ENCODE data around the gene LRP3.

Gene LRP3

DNA sequence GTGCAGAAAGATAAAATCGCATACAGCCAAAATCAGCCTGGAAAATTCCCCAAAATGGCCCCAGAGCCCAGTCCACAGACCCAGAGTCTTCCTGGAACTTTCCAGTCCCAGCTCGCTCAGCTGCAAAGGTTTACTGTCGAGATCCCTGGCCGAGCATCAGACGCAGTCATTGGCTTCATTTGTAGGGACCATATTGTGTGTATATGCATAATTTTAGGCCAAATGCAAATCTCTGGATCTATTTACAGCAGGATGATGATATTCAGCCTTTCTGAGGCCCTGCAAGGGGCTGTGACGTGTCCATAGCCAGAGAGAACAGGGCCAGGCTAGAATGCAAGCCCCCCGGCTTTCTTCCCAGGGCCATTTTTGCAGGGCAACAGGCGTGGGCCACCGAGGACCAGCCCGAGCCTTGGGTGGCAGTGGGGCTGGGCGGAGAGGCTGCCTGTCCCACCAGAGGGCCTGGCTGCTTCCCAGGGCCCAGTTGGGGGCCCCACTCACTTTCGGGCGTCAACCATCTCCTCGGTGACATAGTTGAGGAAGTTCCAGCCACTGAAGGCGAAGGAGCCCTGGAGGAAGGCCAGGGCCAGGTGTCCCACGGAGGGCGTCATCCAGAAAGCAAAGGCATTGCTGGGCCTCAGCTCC is 17.8 kb downstream of the LRP3 start:
- Histone ChIP-seq H3K4me1 (ENCODE audit: control insufficient read depth, low read length) (no peaks in the 10 kb centered on the region), H3K27me3 (ENCODE audit: control insufficient read depth, low read length) (no peaks in the 10 kb centered on the region), H4K20me1 (ENCODE audit: control insufficient read depth, insufficient read depth, low read depth, low read length) (no peaks in the 10 kb centered on the region), H3K27ac (ENCODE audit: low read depth, low read length) (no peak overlapping the region), H3K9me3 (ENCODE audit: control insufficient read depth, insufficient read depth, low read length) (no peaks in the 10 kb centered on the region), H3K4me2 (ENCODE audit: low read length) (no peak overlapping the region), H3K9me2 (replicated peaks; ENCODE audit: control insufficient read depth, low read length) (no peaks in the 10 kb centered on the region), H3K4me3 (ENCODE audit: low read length) (no peak overlapping the region), H3K36me3 (ENCODE audit: control insufficient read depth, low read length) (no peaks in the 10 kb centered on the region), H3K79me2 (ENCODE audit: control insufficient read depth, low read length) (no peaks in the 10 kb centered on the region), H3F3A (ENCODE audit: control insufficient read depth, insufficient read depth) (no peaks in the 10 kb centered on the region)
- TF ChIP-seq, protein P1, sequence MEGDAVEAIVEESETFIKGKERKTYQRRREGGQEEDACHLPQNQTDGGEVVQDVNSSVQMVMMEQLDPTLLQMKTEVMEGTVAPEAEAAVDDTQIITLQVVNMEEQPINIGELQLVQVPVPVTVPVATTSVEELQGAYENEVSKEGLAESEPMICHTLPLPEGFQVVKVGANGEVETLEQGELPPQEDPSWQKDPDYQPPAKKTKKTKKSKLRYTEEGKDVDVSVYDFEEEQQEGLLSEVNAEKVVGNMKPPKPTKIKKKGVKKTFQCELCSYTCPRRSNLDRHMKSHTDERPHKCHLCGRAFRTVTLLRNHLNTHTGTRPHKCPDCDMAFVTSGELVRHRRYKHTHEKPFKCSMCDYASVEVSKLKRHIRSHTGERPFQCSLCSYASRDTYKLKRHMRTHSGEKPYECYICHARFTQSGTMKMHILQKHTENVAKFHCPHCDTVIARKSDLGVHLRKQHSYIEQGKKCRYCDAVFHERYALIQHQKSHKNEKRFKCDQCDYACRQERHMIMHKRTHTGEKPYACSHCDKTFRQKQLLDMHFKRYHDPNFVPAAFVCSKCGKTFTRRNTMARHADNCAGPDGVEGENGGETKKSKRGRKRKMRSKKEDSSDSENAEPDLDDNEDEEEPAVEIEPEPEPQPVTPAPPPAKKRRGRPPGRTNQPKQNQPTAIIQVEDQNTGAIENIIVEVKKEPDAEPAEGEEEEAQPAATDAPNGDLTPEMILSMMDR (IDR thresholded peaks at IDR 0.05; ENCODE audit: low read depth, low read length, poor library complexity, severe bottlenecking): no peak
- TF ChIP-seq EZH2phosphoT487 (IDR thresholded peaks at IDR 0.05; ENCODE audit: borderline replicate concordance, low read length): no peak

- Histone ChIP-seq H3K4me1 (ENCODE audit: control insufficient read depth, low read length) (no peaks in the 10 kb centered on the region), H3K27ac (ENCODE audit: low read depth, low read length) (no peak overlapping the region), H3K27me3 (ENCODE audit: control insufficient read depth, low read length) (no peaks in the 10 kb centered on the region), H3K9me2 (replicated peaks; ENCODE audit: control insufficient read depth, low read length) (no peaks in the 10 kb centered on the region), H4K20me1 (ENCODE audit: control insufficient read depth, insufficient read depth, low read depth, low read length) (no peaks in the 10 kb centered on the region), H3K9me3 (ENCODE audit: control insufficient read depth, insufficient read depth, low read length) (no peaks in the 10 kb centered on the region), H3K4me3 (ENCODE audit: low read length) (no peak overlapping the region), H3K4me2 (ENCODE audit: low read length) (no peak overlapping the region), H3K36me3 (ENCODE audit: control insufficient read depth, low read length) (no peaks in the 10 kb centered on the region), H3K79me2 (ENCODE audit: control insufficient read depth, low read length) (no peaks in the 10 kb centered on the region), H3F3A (ENCODE audit: control insufficient read depth, insufficient read depth) (no peaks in the 10 kb centered on the region)
- TF ChIP-seq, protein P1 (IDR thresholded peaks at IDR 0.05; ENCODE audit: low read depth, low read length, poor library complexity, severe bottlenecking): no peak
- TF ChIP-seq EZH2phosphoT487 (IDR thresholded peaks at IDR 0.05; ENCODE audit: borderline replicate concordance, low read length): no peak
Measured at GRCh38 chr19:33212436-33213172, 18.5 kb downstream of the LRP3 start.

GRCh38 chr19:33214596-33214995 is 20.5 kb downstream of the LRP3 start:
- Histone ChIP-seq H3K9me3 (ENCODE audit: control insufficient read depth, insufficient read depth, low read length) (no peaks in the 10 kb centered on the region), H3F3A (ENCODE audit: control insufficient read depth, insufficient read depth) (no peaks in the 10 kb centered on the region), H3K27ac (ENCODE audit: low read depth, low read length) (no peak overlapping the region), H3K36me3 (ENCODE audit: control insufficient read depth, low read length) (no peaks in the 10 kb centered on the region), H3K9me2 (replicated peaks; ENCODE audit: control insufficient read depth, low read length) (no peaks in the 10 kb centered on the region), H3K4me3 (ENCODE audit: low read length) (no peak overlapping the region), H3K27me3 (ENCODE audit: control insufficient read depth, low read length) (no peaks in the 10 kb centered on the region), H3K4me1 (ENCODE audit: control insufficient read depth, low read length) (no peaks in the 10 kb centered on the region), H3K79me2 (ENCODE audit: control insufficient read depth, low read length) (no peaks in the 10 kb centered on the region), H4K20me1 (ENCODE audit: control insufficient read depth, insufficient read depth, low read depth, low read length) (no peaks in the 10 kb centered on the region), H3K4me2 (ENCODE audit: low read length) (no peak overlapping the region)
- TF ChIP-seq, protein P1 (IDR thresholded peaks at IDR 0.05; ENCODE audit: low read depth, low read length, poor library complexity, severe bottlenecking): peak; percentile 18
- no peak for TF ChIP-seq EZH2phosphoT487 (IDR thresholded peaks at IDR 0.05; ENCODE audit: borderline replicate concordance, low read length)

All from DOHH2 (cell line).